ENCODE measurements around the gene CNTN1.

DNA sequence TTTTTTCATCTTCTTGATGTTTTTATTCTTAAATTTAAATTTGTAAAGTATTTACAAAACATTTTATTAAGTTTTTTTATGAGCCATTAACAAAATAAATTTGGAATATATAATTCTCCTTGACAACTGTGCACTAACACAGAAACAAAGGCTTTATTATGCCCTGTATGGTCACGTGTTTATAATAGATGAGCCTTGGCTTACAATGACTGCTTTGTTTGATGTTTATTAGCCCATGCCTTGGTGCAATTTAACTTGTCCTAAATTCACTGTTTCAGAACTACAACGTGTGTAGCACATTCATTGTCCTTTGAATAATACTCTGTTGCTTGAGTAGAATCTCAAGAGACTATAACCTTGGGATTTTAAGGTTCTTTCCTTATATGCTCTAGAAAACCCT is 59.8 kb downstream of the CNTN1 start:
- no peak for TF ChIP-seq TAF1 (IDR thresholded peaks at IDR 0.05; ENCODE audit: borderline replicate concordance, low read depth, low read length)
- TF ChIP-seq POLR2AphosphoS5 (IDR thresholded peaks at IDR 0.05; ENCODE audit: low read depth, low read length) = no peak
